ENCODE results near the gene TNKS1BP1.

- no peak for TF ChIP-seq ZNF274 (IDR thresholded peaks at IDR 0.05; ENCODE audit: low read depth, low read length)
- no peak for TF ChIP-seq SUZ12 (IDR thresholded peaks at IDR 0.05; ENCODE audit: extremely low read depth, insufficient read depth, insufficient read length)
Measured at GRCh38 chr11:57283231-57283990, 41.3 kb downstream of the TNKS1BP1 start.

Data from NT2/D1 (cell line).